Gastrocnemius medialis (tissue), 4 donors: Measurements from ENCODE around the gene ARHGAP12.

ENCODE experiments used
- POLR2A ChIP-seq, 2 donors: fragments of 450-650 bp; IDR thresholded peaks; one replicate each; pipeline ENCODE4 v1.6.1; 2017; ENCODE audit warnings: antibody characterized with exemption in 2 of 2, mild to moderate bottlenecking in 2 of 2, moderate library complexity in 2 of 2
- TF ChIP-seq, protein P1 (sequence below), 5 experiments: fragments of 450-650 bp in 3 of 5; fragments of 200-600 bp in 2 of 5; sonication (generic) in 2 of 5; IDR thresholded peaks in 4 of 5; conservative IDR thresholded peaks in 1 of 5; 1 replicate in 4 of 5; 2 replicates in 1 of 5; pipeline ENCODE4 v1.5.1; 2016 to 2019; ENCODE audit warnings: antibody characterized with exemption in 5 of 5, mild to moderate bottlenecking in 3 of 5, moderate library complexity in 3 of 5

DNA sequence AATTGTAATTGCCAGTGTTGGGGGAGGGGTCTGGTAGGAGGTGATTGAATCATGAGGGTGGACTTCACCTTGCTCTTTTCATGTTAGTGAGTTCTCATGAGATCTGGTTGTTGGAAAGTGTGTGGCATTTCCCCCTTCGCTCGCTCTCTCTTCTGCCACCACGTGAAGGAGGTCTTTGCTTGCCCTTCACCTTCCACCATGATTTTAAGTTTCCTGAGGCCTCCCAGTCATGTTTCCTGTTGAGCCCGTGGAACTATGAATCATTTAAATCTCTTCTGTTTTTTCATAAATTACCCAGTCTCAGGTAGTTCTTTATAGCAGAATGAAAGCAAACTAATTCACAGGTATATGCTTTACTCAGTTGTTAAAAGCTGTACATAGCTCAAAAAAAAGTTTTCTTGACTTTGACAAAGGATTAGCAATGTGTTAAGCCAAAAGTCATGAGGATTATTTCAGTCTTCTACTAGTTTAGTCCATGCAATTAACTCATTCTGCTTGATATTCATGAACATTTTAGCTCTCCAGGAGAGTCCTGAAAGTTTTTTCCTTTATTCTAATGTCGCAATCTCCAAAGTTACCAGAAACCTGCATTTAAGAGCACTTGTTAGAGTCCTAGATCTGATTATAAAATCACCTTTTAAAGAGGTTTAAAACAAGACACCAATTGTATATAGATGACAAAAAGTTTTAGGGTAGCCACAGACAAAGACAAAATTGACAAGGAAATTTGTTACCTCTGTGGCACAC lies 27.7 kb upstream of the ARHGAP12 start:
- TF ChIP-seq, protein P1, sequence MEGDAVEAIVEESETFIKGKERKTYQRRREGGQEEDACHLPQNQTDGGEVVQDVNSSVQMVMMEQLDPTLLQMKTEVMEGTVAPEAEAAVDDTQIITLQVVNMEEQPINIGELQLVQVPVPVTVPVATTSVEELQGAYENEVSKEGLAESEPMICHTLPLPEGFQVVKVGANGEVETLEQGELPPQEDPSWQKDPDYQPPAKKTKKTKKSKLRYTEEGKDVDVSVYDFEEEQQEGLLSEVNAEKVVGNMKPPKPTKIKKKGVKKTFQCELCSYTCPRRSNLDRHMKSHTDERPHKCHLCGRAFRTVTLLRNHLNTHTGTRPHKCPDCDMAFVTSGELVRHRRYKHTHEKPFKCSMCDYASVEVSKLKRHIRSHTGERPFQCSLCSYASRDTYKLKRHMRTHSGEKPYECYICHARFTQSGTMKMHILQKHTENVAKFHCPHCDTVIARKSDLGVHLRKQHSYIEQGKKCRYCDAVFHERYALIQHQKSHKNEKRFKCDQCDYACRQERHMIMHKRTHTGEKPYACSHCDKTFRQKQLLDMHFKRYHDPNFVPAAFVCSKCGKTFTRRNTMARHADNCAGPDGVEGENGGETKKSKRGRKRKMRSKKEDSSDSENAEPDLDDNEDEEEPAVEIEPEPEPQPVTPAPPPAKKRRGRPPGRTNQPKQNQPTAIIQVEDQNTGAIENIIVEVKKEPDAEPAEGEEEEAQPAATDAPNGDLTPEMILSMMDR (IDR thresholded peaks at IDR 0.05 in 4 of 5, conservative IDR thresholded peaks at IDR 0.05 in 1 of 5): no peak
- no peak for TF ChIP-seq POLR2A (IDR thresholded peaks at IDR 0.05)
